Neural cell (in vitro differentiated cells): ENCODE results near the gene ANO1. TPM values are rescaled to one million over a fixed set of nuclear protein-coding genes. Genes with fewer than 3 reads are reported as not detected.

Experiments
- H2AFZ ChIP-seq: fragments of 200-600, 300-800 bp; sonication (generic), shearing (Covaris generic); 2 replicates; pipeline ENCODE4 v1.6.0; 2014; ENCODE audit warnings: low read depth, mild to moderate bottlenecking, antibody characterized with exemption, low read length, moderate library complexity
- H3F3A ChIP-seq: fragments of 200-600 bp; shearing (Covaris generic); 2 replicates; pipeline ENCODE4 v1.6.1; 2016; ENCODE audit warnings: mild to moderate bottlenecking, moderate library complexity, mixed read lengths, antibody characterized with exemption, low read length; ENCODE audit not compliant: insufficient read depth, poor library complexity, severe bottlenecking
- H3K27ac ChIP-seq: fragments of 200-600, 300-800 bp; sonication (generic), shearing (Covaris generic); 2 replicates; pipeline ENCODE4 v1.5.1; 2014; ENCODE audit warnings: mild to moderate bottlenecking, low read length, moderate library complexity
- H3K27me3 ChIP-seq: fragments of 300-800, 200-600 bp; sonication (generic), shearing (Covaris generic); 2 replicates; pipeline ENCODE4 v1.6.0; 2014; ENCODE audit warnings: mild to moderate bottlenecking, low read depth, low read length, moderate library complexity; ENCODE audit not compliant: insufficient read depth
- H3K36me3 ChIP-seq: fragments of 300-800, 200-600 bp; sonication (generic), shearing (Covaris generic); 2 replicates; pipeline ENCODE4 v1.5.1; 2014; ENCODE audit warnings: mild to moderate bottlenecking, antibody characterized with exemption, low read length, moderate library complexity; ENCODE audit not compliant: insufficient read depth
- H3K4me2 ChIP-seq: fragments of 300-800, 200-600 bp; sonication (generic), shearing (Covaris generic); 2 replicates; pipeline ENCODE4 v1.6.0; 2014; ENCODE audit warnings: mild to moderate bottlenecking, low read length
- H3K4me3 ChIP-seq: fragments of 300-800, 200-600 bp; sonication (generic), shearing (Covaris generic); 2 replicates; pipeline ENCODE4 v1.5.1; 2014; ENCODE audit warnings: mild to moderate bottlenecking, low read length, moderate library complexity
- H3K79me2 ChIP-seq: fragments of 200-600 bp; shearing (Covaris generic); replicated peaks from 2 replicates; pipeline ENCODE4 v1.6.0; 2014; ENCODE audit warnings: mild to moderate bottlenecking, low read length, moderate library complexity; ENCODE audit not compliant: insufficient read depth
- H3K9ac ChIP-seq: fragments of 300-800, 200-600 bp; sonication (generic), shearing (Covaris generic); 2 replicates; pipeline ENCODE4 v1.6.1; 2016; ENCODE audit warnings: mild to moderate bottlenecking, low read length, mixed read lengths
- H3K9me2 ChIP-seq: fragments of 200-600 bp; shearing (Covaris generic); 2 replicates; pipeline ENCODE4 v1.6.1; 2016; ENCODE audit warnings: mild to moderate bottlenecking, low read length, mixed read lengths; ENCODE audit not compliant: insufficient read depth
- H3K9me3 ChIP-seq: fragments of 200-600, 300-800 bp; sonication (generic), shearing (Covaris generic); 2 replicates; pipeline ENCODE4 v1.6.1; 2016; ENCODE audit warnings: mild to moderate bottlenecking, mixed run types, low read length, moderate library complexity, mixed read lengths
- H4K20me1 ChIP-seq: fragments of 200-600 bp; shearing (Covaris generic); 2 replicates; pipeline ENCODE4 v1.6.1; 2016; ENCODE audit warnings: mild to moderate bottlenecking, mixed run types; ENCODE audit not compliant: insufficient read depth
- EP300 ChIP-seq: fragments of 450-650 bp; conservative IDR thresholded peaks from 2 replicates; pipeline ENCODE4 v1.6.1; 2014; ENCODE audit warnings: antibody characterized with exemption, mild to moderate bottlenecking, moderate library complexity; ENCODE audit not compliant: poor library complexity, severe bottlenecking
- EZH2 ChIP-seq: fragments of 200-600, 300-800 bp; shearing (Covaris generic), sonication (generic); IDR thresholded peaks from 2 replicates; pipeline ENCODE4 v1.6.1; 2014; ENCODE audit warnings: antibody characterized with exemption, low read length, borderline replicate concordance, mild to moderate bottlenecking; ENCODE audit not compliant: insufficient read depth, poor library complexity, severe bottlenecking
- MXI1 ChIP-seq: fragments of 450-650 bp; conservative IDR thresholded peaks from 2 replicates; pipeline ENCODE4 v1.6.1; 2014; ENCODE audit warnings: antibody characterized with exemption, mild to moderate bottlenecking; ENCODE audit not compliant: poor library complexity, severe bottlenecking
- POLR2AphosphoS5 ChIP-seq: IDR thresholded peaks from 2 replicates; pipeline ENCODE4 v1.6.1; 2012
- RAD21 ChIP-seq: fragments of 450-650 bp; conservative IDR thresholded peaks from 2 replicates; pipeline ENCODE4 v1.6.1; 2014; ENCODE audit warnings: antibody characterized with exemption, mild to moderate bottlenecking, moderate library complexity
- SMC3 ChIP-seq: fragments of 450-650 bp; conservative IDR thresholded peaks from 2 replicates; pipeline ENCODE4 v1.6.1; 2014; ENCODE audit warnings: antibody characterized with exemption, mild to moderate bottlenecking, moderate library complexity; ENCODE audit not compliant: poor library complexity
- TAF1 ChIP-seq: IDR thresholded peaks from 2 replicates; pipeline ENCODE4 v1.6.1; 2012; ENCODE audit warnings: low read depth
- polyA plus RNA-seq: library from polyadenylated mRNA; depleted of rRNA; stranded (reverse); fragments of >200 nt; gene quantifications from 2 replicates; pipeline ENCODE4 v1.2.3, GENCODE V29; 2014
- TF ChIP-seq, protein P1 (sequence below): IDR thresholded peaks from 2 replicates; pipeline ENCODE4 v1.6.1; 2012; ENCODE audit warnings: borderline replicate concordance
- TF ChIP-seq, protein P2 (sequence below): fragments of 450-650 bp; IDR thresholded peaks from 2 replicates; pipeline ENCODE4 v1.5.1; 2014; ENCODE audit warnings: antibody characterized with exemption, mild to moderate bottlenecking, moderate library complexity; ENCODE audit not compliant: poor library complexity, severe bottlenecking

The ANO1 gene
- polyA plus RNA-seq, 1 donor from 2014 or later, result not detected

DNA sequence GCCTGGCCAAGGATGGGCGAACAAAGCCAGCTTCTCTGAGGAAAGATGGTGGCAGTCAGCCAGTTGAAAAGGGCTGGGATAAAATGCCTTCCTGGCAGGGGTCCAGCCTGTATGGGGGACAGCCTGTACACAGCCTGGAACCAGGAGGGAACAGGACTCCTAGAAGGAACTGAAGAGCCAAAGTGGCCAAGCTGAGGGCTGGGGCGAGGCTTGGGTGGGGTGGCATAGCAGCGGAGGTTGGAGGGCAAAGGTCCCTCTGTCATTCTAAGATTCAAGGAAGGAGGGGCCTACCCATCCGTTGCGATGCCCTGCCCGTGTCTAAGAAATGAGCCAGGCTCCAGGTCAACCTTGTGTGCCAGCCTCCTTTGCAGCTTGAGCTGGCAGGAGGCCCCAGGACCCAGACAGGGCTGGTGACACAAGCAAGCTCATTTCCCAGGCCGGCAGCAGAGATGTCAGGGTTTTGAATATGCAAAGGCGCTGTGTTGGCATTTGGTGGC lies 147.6 kb downstream of the ANO1 start:
- no peaks in the 10 kb centered on the region for H3K27me3 ChIP-seq
- no peaks in the 10 kb centered on the region for H3K79me2 ChIP-seq
- no peaks in the 10 kb centered on the region for H3K9me3 ChIP-seq
- H4K20me1 ChIP-seq, result no peaks in the 10 kb centered on the region
- no peaks in the 10 kb centered on the region for H3F3A ChIP-seq
- TF ChIP-seq RAD21 (no peak), SMC3 (no peak), MXI1 (no peak), EZH2 (no peak), TAF1 (no peak), POLR2AphosphoS5 (no peak), EP300 (no peak)
- TF ChIP-seq, protein P1, sequence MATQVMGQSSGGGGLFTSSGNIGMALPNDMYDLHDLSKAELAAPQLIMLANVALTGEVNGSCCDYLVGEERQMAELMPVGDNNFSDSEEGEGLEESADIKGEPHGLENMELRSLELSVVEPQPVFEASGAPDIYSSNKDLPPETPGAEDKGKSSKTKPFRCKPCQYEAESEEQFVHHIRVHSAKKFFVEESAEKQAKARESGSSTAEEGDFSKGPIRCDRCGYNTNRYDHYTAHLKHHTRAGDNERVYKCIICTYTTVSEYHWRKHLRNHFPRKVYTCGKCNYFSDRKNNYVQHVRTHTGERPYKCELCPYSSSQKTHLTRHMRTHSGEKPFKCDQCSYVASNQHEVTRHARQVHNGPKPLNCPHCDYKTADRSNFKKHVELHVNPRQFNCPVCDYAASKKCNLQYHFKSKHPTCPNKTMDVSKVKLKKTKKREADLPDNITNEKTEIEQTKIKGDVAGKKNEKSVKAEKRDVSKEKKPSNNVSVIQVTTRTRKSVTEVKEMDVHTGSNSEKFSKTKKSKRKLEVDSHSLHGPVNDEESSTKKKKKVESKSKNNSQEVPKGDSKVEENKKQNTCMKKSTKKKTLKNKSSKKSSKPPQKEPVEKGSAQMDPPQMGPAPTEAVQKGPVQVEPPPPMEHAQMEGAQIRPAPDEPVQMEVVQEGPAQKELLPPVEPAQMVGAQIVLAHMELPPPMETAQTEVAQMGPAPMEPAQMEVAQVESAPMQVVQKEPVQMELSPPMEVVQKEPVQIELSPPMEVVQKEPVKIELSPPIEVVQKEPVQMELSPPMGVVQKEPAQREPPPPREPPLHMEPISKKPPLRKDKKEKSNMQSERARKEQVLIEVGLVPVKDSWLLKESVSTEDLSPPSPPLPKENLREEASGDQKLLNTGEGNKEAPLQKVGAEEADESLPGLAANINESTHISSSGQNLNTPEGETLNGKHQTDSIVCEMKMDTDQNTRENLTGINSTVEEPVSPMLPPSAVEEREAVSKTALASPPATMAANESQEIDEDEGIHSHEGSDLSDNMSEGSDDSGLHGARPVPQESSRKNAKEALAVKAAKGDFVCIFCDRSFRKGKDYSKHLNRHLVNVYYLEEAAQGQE, result no peak
- TF ChIP-seq, protein P2, sequence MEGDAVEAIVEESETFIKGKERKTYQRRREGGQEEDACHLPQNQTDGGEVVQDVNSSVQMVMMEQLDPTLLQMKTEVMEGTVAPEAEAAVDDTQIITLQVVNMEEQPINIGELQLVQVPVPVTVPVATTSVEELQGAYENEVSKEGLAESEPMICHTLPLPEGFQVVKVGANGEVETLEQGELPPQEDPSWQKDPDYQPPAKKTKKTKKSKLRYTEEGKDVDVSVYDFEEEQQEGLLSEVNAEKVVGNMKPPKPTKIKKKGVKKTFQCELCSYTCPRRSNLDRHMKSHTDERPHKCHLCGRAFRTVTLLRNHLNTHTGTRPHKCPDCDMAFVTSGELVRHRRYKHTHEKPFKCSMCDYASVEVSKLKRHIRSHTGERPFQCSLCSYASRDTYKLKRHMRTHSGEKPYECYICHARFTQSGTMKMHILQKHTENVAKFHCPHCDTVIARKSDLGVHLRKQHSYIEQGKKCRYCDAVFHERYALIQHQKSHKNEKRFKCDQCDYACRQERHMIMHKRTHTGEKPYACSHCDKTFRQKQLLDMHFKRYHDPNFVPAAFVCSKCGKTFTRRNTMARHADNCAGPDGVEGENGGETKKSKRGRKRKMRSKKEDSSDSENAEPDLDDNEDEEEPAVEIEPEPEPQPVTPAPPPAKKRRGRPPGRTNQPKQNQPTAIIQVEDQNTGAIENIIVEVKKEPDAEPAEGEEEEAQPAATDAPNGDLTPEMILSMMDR, result no peak
- no peaks in the 10 kb centered on the region for H3K9me2 ChIP-seq
- no peak overlapping the region for H3K27ac ChIP-seq
- no peak overlapping the region for H3K4me2 ChIP-seq
- no peak overlapping the region for H3K4me3 ChIP-seq
- H2AFZ ChIP-seq, result no peak overlapping the region
- no peaks in the 10 kb centered on the region for H3K36me3 ChIP-seq
- H3K9ac ChIP-seq, result no peak overlapping the region

DNA sequence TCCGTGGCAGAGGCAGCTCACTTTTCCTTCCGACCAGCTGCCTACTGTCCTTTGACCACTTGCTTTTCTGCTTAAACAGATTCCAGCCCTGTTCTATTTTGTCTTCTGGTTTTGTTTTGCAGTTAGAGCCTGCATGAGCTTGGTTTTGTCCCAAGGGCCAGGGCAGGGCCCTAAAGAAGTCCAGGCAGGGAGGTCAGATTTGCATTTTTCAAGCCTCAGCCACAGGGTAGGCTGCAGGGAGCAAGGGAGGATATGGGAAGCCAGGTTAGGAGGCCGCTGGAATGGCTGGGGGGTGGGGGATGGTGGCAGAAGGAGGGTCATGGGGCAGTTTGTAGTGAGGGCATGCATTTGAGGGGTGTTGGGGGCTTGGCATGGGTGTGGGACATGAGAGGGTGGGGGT lies 148.1 kb downstream of the ANO1 start:
- no peaks in the 10 kb centered on the region for H3K36me3 ChIP-seq
- H2AFZ ChIP-seq, result no peak overlapping the region

More for the DNA sequence above, 148.1 kb downstream of the ANO1 start:
- Histone ChIP-seq H4K20me1 (no peaks in the 10 kb centered on the region), H3K4me2 (no peak overlapping the region), H3K27me3 (no peaks in the 10 kb centered on the region), H3K9me3 (no peaks in the 10 kb centered on the region), H3K79me2 (no peaks in the 10 kb centered on the region), H3F3A (no peaks in the 10 kb centered on the region), H3K9ac (no peak overlapping the region), H3K9me2 (no peaks in the 10 kb centered on the region), H3K4me3 (no peak overlapping the region), H3K27ac (no peak overlapping the region)
- no peak for TF ChIP-seq EZH2
- TF ChIP-seq, protein P2, result no peak
- no peak for TF ChIP-seq MXI1
- no peak for TF ChIP-seq RAD21
- TF ChIP-seq, protein P1, result no peak
- TF ChIP-seq POLR2AphosphoS5, result no peak
- TF ChIP-seq EP300, result no peak
- no peak for TF ChIP-seq TAF1
- no peak for TF ChIP-seq SMC3
